Ishikawa (cell line): ENCODE data around the gene NBPF6.
"Not testable (repeated sequence)": the region's sequence is repeated elsewhere in the genome, so short reads cannot be mapped to it uniquely, and the experiment has no call there.

Experiments
- CEBPB ChIP-seq: IDR thresholded peaks from 2 replicates; pipeline ENCODE4 v1.6.1; 2012
- EGR1 ChIP-seq: IDR thresholded peaks from 2 replicates; pipeline ENCODE4 v1.6.1; 2012
- NFIC ChIP-seq: IDR thresholded peaks from 2 replicates; pipeline ENCODE4 v1.6.1; 2012
- TEAD4 ChIP-seq: IDR thresholded peaks from 2 replicates; pipeline ENCODE4 v1.6.1; 2012
- YY1 ChIP-seq: IDR thresholded peaks from 2 replicates; pipeline ENCODE4 v1.6.1; 2012; ENCODE audit warnings: low read depth

DNA sequence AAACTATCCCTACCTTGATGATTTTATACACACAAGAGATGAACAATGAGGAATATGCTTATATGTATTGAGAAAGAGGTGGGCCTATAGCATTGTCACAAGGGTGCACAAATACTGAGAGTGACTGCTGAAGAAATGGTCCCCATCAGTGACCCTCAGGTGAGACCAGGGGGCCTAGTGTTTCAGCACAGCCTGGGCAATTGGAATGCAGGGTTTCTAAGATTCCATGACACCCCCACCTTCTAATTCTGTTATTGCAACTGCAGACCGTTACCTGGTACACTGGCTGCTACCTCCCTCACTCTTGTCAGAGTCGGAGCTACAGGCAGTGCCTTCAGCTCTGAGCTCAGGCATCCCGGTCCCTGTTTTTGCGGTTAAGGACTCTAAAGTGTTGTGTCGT lies at the start of gene NBPF6:
- TF ChIP-seq NFIC, CEBPB, YY1, EGR1, TEAD4: not testable (repeated sequence)
